Colonic mucosa (tissue), 4 donors: ENCODE data around the gene ASB13. TPM values are rescaled to one million over a fixed set of nuclear protein-coding genes. Genes with fewer than 3 reads are reported as not detected.
A peak's percentile ranks its signal among the peaks of the same experiment; 100 is the strongest.
"Not testable (repeated sequence)": the region's sequence is repeated elsewhere in the genome, so short reads cannot be mapped to it uniquely, and the experiment has no call there.

ENCODE experiments used
- DNase-seq: peaks from one replicate; pipeline ENCODE4 v3.0.0-alpha.2; 2020
- H3K27ac ChIP-seq: fragments of 200-600 bp; one replicate; pipeline ENCODE4 v1.8.0; 2021
- H3K27me3 ChIP-seq: fragments of 200-600 bp; one replicate; pipeline ENCODE4 v1.8.0; 2021
- H3K36me3 ChIP-seq: fragments of 200-600 bp; one replicate; pipeline ENCODE4 v1.8.0; 2021
- H3K4me1 ChIP-seq: fragments of 200-600 bp; one replicate; pipeline ENCODE4 v1.8.0; 2021; ENCODE audit warnings: mild to moderate bottlenecking
- H3K4me3 ChIP-seq: fragments of 200-600 bp; one replicate; pipeline ENCODE4 v1.8.0; 2021
- H3K9ac ChIP-seq, 2 donors: one replicate each; pipeline ENCODE4 v1.7.0; 2013; ENCODE audit warnings: control low read depth in 2 of 2, low read depth in 2 of 2, low read length in 2 of 2
- H3K9me3 ChIP-seq: fragments of 200-600 bp; one replicate; pipeline ENCODE4 v1.8.0; 2021
- CTCF ChIP-seq: fragments of 200-600 bp; IDR thresholded peaks from one replicate; pipeline ENCODE4 v1.8.0; 2022; ENCODE audit warnings: antibody characterized with exemption, mild to moderate bottlenecking
- intact Hi-C: fragments of 100-400 bp; cut with DNase I; formaldehyde crosslinking; loops from one replicate; pipeline ENCODE4 v1.14.1; 2022
- total RNA-seq, 2 donors: library from RNA; stranded (reverse); fragmentation: NEBNext Ultra II Directional in 1 of 2; extraction: Animal tissue kit (Norgen Biotek cat#: 25700) in 1 of 2; gene quantifications; one replicate each; pipeline ENCODE4 v1.2.1, GENCODE V29; 2021
- donor health status: healthy.
- donor health status: DM: no; HTN: no; CAD: no.
- donor health status: DM: no; HTN: no; CAD: no.

Gene ASB13
- total RNA-seq, 2 donors from 2014 or later: 36.1 to 36.2 TPM

- Histone ChIP-seq H3K9me3 (no peaks in the 10 kb centered on the region), H3K9ac (no peak overlapping the region), H3K27me3 (no peaks in the 10 kb centered on the region), H3K4me3 (no peak overlapping the region), H3K4me1 (peaks cover 4% of the 10 kb centered on the region), H3K36me3 (no peaks in the 10 kb centered on the region), H3K27ac (no peak overlapping the region)
- intact Hi-C loops: loop anchor here (5.0 kb wide), 1 partner anchor 90 kb away; no protein-coding TSS in a partner anchor
- no peak for TF ChIP-seq CTCF
- peak; percentile 29 for DNase-seq
These were observed 38.8 kb downstream of the ASB13 start for GRCh38 chr10:5627486-5628044.

GRCh38 chr10:5625992-5626777 is 40.2 kb downstream of the ASB13 start:
- no peak overlapping the region for H3K27ac ChIP-seq
- H3K9me3 ChIP-seq: no peaks in the 10 kb centered on the region
- H3K9ac ChIP-seq: no peak overlapping the region
- DNase-seq: peak; percentile 32
- H3K4me1 ChIP-seq: no peaks in the 10 kb centered on the region
- intact Hi-C loops: loop anchor here (2.0 to 5.0 kb wide), 2 partner anchors 91 to 185 kb away; no protein-coding TSS in a partner anchor
- H3K4me3 ChIP-seq: no peak overlapping the region
- no peak for TF ChIP-seq CTCF
- H3K27me3 ChIP-seq: no peaks in the 10 kb centered on the region
- H3K36me3 ChIP-seq: no peaks in the 10 kb centered on the region

DNA sequence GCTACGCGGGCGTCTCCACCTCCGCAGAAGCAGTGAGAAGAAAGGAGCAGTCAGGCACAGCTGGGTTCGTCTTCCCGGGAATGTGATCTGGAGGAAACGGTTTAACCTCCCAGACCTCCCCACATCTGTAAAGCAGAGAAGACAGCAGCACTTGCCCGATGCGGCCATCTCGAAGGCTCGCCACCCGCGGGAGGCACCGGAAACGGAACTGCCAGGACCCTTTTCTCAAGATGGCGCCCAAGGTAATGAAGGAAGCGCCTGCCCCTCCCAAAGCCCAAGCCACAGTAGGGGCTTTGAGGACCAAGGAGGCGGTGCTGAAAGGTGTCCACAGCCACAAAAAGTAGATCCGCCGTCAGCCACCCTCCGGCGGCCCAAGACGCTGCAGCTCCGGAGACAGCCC is 41.7 kb downstream of the ASB13 start:
- intact Hi-C loops: loop anchor here (2.0 to 5.0 kb wide), 2 partner anchors 93 to 184 kb away; no protein-coding TSS in a partner anchor
- no peak for TF ChIP-seq CTCF
- H3K4me1 ChIP-seq: no peaks in the 10 kb centered on the region
- H3K9me3 ChIP-seq: no peaks in the 10 kb centered on the region
- H3K9ac ChIP-seq: no peak overlapping the region
- H3K27me3 ChIP-seq: no peaks in the 10 kb centered on the region
- no peak overlapping the region for H3K4me3 ChIP-seq
- H3K27ac ChIP-seq: no peak overlapping the region
- no peaks in the 10 kb centered on the region for H3K36me3 ChIP-seq
- no peak for DNase-seq

DNA sequence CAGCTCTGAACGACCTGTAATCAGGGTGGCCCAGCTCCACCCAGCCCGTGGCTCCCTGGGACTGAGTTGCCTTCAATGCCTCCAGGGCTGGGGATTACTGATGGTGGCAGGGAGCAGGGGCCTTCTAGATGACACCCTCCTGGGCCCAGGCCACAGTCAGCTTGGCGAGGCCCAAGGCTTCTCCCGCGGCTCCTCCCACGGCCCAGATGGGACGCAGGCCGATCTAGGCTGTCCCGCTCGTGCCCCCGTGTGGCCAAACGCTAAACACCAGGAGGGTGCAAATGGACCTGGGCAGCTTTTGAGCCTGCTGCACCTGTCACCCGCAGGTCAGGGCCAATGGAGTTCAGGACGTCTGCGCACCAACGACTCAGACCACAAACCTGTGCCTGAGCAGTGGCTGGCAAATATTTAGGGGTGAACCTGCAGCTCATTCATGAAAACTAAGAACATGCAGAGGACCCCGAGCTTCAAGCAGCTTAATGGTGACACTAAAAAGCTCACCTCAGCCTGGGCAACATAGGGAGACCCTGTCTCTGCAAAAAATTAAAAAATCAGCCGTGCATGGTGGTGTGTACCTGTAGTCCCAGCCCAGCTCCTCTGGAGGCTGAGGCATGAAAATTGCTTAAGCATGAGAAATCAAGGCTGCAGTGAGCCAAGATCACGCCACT is 43.2 kb downstream of the ASB13 start:
- TF ChIP-seq CTCF: peak; percentile 89
- DNase-seq: peak; percentile 97
- Histone ChIP-seq H3K27me3 (no peaks in the 10 kb centered on the region), H3K4me1 (no peaks in the 10 kb centered on the region), H3K36me3 (no peaks in the 10 kb centered on the region), H3K4me3 (no peak overlapping the region), H3K9ac (peak overlapping the region; percentile 64 to 68), H3K9me3 (no peaks in the 10 kb centered on the region), H3K27ac (peak overlapping the region; percentile 27)
- intact Hi-C loops: no loop called here

GRCh38 chr10:5622186-5622960 is 44.0 kb downstream of the ASB13 start:
- H3K27ac ChIP-seq: peak overlapping the region; percentile 27
- H3K27me3 ChIP-seq: no peaks in the 10 kb centered on the region

GRCh38 chr10:5621371-5621770 is 45.0 kb downstream of the ASB13 start:
- H3K4me1 ChIP-seq, intact Hi-C loops, H3K4me3 ChIP-seq: not testable (repeated sequence)

More at GRCh38 chr10:5622186-5622960, 44.0 kb downstream of the ASB13 start:
- DNase-seq: no peak
- Histone ChIP-seq H3K9ac (no peak overlapping the region), H3K4me1 (no peaks in the 10 kb centered on the region), H3K9me3 (no peaks in the 10 kb centered on the region), H3K4me3 (no peak overlapping the region), H3K36me3 (no peaks in the 10 kb centered on the region)
- no peak for TF ChIP-seq CTCF
- intact Hi-C loops: no loop called here

More at GRCh38 chr10:5621371-5621770, 45.0 kb downstream of the ASB13 start:
- H3K27me3 ChIP-seq, DNase-seq, H3K36me3 ChIP-seq, H3K9me3 ChIP-seq, H3K9ac ChIP-seq, H3K27ac ChIP-seq: not testable (repeated sequence)
